GM18519 (cell line): Measurements from ENCODE around the gene INPP5A.
"Not testable (repeated sequence)": the region's sequence is repeated elsewhere in the genome, so short reads cannot be mapped to it uniquely, and the experiment has no call there.

ENCODE experiments used
- ATAC-seq: cut with Tn5 transposase; IDR thresholded peaks from one replicate; pipeline ENCODE4 v1.9.1; 2021; ENCODE audit warnings: mild to moderate bottlenecking, moderate library complexity; ENCODE audit not compliant: unreplicated experiment, low FRiP score

INPP5A gene

GRCh38 chr10:132698761-132699391, 161.3 kb downstream of the INPP5A start:
- no peak for ATAC-seq

DNA sequence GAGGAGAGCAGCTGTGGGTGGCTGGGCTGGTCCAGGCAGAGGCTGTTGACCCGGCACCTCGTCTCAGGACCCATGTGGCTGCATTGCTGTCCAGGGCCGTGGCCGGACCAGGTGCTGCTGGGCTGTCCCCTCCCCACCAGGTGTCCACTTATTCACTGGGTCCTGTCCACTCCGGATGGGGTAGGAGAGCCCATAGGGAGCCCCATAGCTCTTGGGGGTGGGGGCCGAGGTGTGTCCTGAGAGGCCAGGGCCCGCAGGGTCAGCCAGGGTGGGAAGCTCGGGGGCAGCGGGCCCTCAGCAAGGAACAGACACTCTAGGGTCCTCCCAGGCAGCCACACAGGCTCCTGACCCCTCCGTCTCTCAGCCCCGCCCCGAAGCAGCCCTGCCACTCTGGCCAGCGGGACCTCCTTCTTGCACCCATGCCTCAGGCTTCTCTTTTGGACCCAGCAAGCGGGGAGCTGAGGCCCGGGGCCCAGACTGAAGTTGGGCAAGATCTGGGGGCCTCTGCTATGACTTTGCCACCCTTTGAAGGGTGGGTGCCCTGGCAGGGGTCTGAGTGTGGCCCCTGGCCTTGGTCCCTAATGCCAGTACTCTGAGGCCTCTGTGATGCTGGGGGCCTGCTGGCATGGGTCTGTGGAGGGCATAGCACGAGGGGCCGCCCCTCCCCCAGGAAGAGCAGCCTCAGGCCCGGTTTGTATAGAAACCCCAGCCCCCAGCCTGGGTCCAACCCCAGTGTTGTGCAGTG, 162.0 kb downstream of the INPP5A start:
- no peak for ATAC-seq

DNA sequence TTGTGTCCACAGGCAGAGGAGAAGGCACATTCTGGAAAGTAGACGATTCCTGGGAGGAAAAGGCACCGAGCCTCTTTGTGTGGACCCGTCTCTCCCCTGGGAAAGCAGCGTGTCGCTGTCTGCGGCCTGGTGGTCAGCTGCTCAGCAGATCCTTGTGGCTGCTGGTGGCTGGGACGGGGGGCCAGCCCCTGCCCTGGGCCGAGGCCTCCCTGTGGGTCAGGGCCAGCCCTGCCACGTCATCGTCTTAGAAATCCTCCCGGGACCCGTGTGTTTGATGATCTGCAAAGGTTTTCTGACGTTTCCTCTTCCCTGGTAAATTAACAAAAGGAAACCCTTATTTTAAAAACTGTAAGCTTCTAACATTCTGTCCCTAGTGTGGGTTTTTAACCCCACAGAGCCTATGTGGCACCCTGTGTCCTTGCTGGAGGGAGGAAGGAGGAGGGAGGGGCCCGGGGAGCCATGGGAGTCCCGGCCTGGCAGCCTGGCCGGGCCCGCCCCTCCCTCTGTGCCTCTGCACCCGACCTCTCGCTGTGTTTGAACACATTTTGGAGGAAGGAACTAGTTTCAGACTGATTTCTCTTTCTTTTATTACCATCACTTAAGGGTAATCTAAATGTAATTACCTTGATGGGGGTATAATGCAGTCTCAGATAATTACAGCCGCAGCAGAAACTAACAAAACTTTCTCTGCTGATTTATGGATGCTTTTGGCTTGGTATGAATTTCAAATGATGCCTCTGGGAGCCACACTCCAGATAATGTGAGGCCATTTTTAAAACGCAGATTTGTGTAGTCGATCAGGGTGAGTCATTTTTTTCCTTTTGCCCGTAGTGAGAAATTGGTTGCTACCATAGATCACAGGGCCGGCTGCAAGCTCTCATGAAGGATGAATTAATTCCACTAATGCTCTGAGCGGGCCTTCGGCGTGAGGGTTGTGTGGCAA, 162.8 kb downstream of the INPP5A start:
- ATAC-seq: no peak

GRCh38 chr10:132701099-132701845, 163.7 kb downstream of the INPP5A start:
- no peak for ATAC-seq

DNA sequence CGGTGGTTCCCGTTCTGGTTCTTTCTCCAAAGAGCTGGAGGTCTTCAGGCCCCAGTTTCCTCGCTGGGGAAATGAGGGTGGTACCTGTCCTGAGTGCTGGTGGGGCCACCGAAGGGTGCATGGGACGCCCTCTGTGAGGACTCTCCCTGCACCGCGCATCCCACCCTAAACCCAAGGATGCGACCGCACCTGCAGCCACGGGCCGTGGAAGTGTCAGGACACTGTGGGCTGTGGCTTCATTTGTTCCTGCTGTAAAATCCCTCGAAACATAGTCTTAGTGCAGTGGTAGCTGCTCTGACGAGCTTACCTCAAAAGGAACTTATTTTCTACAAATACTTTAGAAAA, 164.2 kb downstream of the INPP5A start:
- ATAC-seq: no peak

- ATAC-seq: no peak
These were observed 165.2 kb downstream of the INPP5A start for GRCh38 chr10:132702601-132703418.

GRCh38 chr10:132703419-132704007, 165.9 kb downstream of the INPP5A start:
- ATAC-seq: no peak

DNA sequence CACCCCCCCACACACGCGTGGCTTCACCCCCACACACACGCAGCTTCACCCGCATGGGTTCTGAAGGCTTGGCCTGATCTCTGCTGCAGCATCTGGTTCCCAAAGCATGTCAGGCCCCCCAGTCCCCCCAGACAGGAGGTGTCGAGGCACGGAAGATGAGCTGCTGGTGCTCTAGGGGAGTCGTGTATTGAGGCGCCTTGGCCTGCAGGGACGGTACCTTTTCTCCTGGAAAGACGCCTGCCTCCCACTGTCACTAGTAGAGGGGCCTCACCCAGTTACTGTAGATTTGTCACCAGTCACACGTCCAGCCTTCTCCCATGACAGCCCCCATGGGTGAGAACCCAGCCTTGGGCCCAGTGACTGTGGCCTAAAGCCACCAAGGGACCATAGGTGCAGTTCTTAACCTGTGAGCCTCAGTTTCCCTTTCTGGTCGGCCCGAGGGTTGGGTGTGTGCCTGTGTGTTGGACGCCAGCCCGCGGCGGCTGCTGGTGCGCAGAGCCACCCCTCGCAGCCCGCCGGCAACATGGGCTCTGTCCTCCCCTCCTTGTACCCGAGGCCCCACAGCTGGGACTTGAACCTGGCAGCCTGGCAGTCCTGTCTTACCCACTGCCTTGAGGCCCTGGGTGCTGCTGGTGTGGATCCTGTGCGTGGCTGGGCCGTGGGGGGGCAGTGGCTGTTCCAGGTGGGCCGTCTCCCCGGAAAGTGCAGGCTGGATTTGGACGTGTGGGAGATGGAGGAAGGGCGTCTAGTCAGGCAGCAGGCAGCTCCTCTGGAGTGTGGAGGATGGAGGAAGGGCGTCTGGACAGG, 166.6 kb downstream of the INPP5A start:
- no peak for ATAC-seq

DNA sequence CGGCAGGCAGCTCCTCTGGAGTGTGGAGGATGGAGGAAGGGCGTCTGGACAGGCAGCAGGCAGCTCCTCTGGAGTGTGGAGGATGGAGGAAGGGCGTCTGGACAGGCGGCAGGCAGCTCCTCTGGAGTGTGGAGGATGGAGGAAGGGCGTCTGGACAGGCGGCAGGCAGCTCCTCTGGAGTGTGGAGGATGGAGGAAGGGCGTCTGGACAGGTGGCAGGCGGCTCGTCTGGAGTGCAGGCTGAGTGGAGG, 167.2 kb downstream of the INPP5A start:
- not testable (repeated sequence) for ATAC-seq

DNA sequence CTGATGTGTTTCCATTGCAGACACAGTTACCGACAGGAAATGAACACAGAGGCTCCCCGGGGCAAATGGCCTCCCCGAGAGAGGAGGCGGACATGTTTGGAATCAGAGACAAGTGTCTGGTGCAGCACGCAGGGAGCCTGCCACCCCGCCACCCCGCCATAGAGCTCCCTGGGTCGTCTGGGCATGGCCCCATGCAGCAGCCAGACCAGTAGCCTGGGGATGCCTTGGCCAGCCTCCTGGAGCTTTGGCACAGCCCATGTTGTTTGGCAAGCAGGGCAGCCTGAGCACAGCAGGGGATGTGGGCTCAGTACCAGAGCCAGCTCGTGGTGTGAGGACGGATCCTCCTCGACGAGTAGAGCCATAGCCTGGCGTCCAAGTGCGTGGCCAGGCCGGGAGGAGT, 167.6 kb downstream of the INPP5A start:
- ATAC-seq: no peak

DNA sequence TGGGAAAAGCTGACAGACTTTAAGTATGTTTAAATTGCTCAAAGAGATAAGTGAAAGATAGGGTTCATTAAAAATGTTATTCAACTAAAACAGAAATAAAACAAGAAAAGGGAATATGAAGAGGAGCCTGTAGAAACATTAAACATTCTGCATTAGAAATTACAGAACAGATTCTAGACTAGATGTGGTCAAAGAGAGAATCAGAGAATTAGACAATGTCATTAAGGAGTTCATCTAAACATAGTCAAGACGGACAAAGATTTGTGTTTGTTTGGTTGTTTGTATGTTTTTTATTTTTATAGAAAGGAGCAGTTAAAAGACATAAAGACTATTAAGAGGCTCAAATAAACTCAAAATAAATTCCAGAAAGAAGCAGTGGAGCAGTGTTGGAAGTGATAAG, 168.4 kb downstream of the INPP5A start:
- ATAC-seq: no peak

- ATAC-seq: no peak
These were observed 169.1 kb downstream of the INPP5A start for GRCh38 chr10:132706701-132707100.

DNA sequence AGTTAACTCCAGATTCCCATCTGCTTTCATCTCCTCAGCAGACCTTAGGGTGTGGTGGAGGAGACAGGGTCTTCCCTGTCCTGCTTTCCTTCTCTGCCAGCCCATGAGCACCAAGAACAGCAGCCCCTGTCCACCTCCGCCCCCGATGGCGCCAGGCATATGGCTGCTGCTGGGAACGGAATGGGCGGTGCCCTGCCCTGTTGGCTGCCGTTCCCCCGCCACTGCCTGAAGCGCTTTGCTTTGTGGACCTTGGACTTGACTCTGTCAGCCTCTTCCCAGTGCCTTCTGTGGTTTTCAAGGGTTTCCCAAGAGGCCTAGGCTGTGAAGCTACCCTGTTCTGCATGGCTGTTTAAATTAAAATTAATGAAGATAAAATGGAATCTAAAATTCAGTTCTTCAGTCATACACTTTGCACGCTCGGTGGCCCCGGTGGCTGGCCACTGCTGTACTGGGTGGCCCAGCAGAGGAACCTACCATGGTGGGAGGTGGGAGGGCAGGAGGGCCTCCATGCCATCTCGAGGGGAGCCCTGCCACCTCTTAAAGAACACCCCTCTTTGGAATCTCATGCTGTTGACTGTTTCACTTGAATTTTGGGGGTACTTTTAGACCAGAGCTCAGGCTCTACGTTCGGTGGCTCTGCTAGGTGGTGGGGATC, 169.7 kb downstream of the INPP5A start:
- ATAC-seq: no peak

DNA sequence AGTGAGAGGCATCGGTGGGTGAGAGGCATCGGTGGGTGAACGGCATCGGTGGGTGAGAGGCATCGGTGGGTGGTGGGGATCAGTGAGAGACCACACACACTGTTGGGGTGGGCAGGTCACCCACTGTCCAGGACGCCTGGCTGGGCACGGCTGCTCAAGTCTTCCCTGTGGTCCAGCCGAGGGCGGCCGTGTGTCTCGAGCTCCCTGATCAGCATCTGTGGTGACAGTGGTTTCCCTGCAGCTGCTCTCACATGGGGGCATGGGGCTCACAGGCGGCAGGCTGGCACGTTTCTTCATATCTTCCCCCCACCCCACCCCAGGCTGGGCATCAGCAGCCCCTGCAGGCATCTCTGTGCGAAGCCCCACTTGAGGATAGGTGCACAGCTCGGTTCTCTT, 170.2 kb downstream of the INPP5A start:
- no peak for ATAC-seq

DNA sequence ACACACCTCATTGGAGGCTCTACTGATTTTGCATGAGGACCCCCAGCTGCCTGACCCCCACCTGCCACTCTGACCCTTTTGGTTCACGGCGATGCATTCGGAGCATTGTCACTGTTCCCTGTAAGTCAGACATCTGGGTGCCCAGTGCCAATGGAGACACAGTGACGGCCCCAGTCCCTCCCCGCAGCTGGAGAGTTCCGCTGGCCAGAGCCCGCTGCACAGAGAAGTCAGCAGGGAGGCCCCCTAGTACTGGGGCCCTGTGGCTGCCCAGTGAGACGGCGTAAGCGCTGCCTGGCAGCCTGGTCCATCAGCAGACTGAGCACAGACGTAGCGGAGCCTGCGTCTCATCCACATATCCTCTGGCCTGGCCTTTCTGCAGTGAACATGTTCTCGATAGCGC, 170.9 kb downstream of the INPP5A start:
- ATAC-seq: no peak

GRCh38 chr10:132708936-132709335, 171.3 kb downstream of the INPP5A start:
- no peak for ATAC-seq

DNA sequence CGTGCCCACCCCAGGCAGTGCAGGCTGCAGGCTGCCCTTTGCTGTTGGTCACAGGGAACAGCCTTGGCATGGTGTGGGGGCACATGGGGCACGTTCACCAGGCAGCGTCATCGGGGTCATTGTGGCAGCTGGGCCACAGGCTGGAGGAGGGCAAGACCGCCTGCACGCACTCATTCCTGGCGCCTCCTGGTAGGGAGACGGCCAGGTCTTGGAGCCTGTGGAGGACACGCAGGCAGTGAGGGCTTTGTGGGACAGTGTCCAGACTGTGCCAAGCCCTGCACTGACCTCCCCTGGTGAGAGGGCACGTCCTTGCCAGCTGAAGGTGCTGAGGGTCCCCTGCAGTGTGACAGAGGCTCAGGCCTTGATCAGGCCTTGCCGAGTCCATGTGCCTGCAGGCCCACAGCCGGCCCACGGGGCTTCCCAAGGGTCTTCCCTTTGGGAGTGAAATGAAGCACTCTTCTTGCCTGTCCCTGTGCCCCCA, 171.9 kb downstream of the INPP5A start:
- ATAC-seq: no peak

DNA sequence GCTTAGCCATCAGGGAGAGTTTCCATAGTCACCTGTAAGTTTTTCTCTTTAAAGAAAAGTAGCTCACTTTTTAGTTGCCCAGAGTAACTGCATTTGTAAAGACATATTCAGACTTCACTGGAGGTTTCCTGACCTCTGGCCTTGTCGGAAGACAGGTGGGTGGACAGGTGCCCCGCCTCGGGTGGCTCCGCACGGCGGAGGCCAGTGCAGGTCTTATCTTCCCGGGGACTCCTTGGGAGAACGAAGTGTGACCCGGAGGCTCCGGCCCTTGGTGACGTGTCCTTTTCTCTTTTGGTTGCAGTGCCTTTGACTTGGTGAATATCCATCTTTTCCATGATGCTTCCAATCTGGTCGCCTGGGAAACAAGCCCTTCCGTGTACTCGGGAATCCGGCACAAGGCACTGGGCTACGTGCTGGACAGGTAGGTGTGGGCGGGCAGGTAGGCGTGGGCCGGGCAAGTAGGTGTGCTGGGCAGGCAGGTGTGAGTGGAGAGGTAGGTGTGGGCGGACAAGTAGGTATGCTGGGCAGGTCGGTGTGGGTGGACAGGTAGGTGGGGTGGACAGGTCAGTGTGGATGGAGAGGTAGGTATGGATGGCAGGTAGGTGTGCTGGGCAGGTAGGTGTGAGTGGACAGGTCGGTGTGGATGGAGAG, 172.6 kb downstream of the INPP5A start:
- no peak for ATAC-seq
